Astrocyte (in vitro differentiated cells and primary cell): ENCODE measurements around the gene PRSS22.

Experiments
- CTCF ChIP-seq: IDR thresholded peaks from 2 replicates; pipeline ENCODE4 v1.5.1; 2011; ENCODE audit warnings: low read depth, mild to moderate bottlenecking, inconsistent platforms, low read length, moderate library complexity; ENCODE audit not compliant: insufficient read depth
- EZH2 ChIP-seq: IDR thresholded peaks from 2 replicates; pipeline ENCODE4 v1.6.1; 2012; ENCODE audit warnings: mild to moderate bottlenecking, low read length, inconsistent platforms; ENCODE audit not compliant: insufficient read depth

- TF ChIP-seq CTCF (no peak), EZH2 (no peak)
Observed at GRCh38 chr16:2882650-2883457, 24.9 kb upstream of the PRSS22 start, which contains the start of gene FLYWCH2.
